Left kidney (tissue), 2 donors: ENCODE results near the gene TUFT1. TPM values are rescaled to one million over a fixed set of nuclear protein-coding genes. Genes with fewer than 3 reads are reported as not detected.
"Not testable (repeated sequence)": the region's sequence is repeated elsewhere in the genome, so short reads cannot be mapped to it uniquely, and the experiment has no call there.

Source experiments
- DNase-seq: peaks from one replicate; pipeline ENCODE4 v3.0.0-alpha.2; 2013
- polyA plus RNA-seq: library from polyadenylated mRNA; unstranded; fragments of 120-200 nt; gene quantifications from one replicate; pipeline ENCODE4 v1.2.1, GENCODE V29; 2013; ENCODE audit not compliant: insufficient read length

Gene TUFT1
- polyA plus RNA-seq, 1 donor: 10.5 TPM

DNA sequence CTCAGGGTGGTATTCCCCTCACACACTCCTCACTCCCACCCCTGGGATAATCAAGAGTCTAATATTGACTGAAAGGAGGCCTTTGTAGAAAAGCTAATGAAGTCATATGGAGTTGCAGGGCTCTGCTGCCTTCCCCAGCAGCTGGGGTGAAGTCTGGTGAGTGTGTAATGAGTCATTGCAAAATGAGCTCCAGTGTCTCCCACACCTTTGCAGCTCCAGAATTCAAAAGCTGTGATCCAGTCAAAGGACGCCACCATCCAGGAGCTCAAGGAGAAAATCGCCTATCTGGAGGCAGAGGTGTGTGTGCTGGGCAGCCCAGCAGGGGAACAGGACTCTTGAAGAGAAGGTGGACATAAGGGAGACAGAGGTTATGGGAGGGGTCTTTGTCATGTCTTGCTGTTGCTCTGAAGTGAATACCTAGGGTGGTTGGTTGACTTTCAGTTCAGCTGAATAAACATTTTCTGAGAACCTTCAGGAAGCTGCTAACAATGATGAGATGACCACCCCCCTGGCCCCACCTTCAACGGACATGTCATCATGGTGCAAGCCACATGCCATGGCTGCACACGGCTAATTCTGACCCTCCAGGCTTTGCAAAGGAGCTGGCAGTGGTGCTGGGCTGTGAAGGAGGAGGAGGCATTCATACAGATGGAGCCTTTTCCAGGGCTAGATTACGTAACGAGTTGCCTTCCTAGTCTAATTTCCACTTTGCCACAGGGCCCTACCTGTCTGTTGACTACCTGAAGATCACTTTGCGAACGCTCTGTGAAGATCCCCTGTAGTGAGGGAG, 39.5 kb downstream of the TUFT1 start:
- DNase-seq: no peak

DNA sequence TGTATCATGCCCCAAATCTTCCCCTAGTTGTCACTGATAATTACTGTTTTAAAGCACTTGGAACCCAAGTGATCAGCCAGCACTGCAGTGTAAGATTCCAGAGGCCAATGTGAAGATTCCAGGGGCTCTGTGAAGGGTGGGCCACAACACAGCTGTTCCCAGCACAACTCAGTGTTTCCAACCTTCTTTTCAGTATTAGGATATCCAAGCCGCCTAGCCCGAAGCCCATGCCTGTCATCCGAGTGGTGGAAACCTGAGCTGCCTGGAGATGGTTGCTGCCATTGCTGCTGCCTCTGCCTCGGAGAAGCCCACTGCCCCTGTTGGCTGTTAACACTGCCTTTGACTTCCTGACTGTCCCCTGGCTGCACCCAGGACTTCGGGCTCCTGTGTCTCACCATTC, 41.3 kb downstream of the TUFT1 start:
- peak; percentile 25 for DNase-seq

- no peak for DNase-seq
These were observed 41.8 kb downstream of the TUFT1 start for GRCh38 chr1:151581921-151582320.

- DNase-seq: no peak
These were observed 43.7 kb downstream of the TUFT1 start for GRCh38 chr1:151583796-151584195.

- no peak for DNase-seq
These were observed 44.2 kb downstream of the TUFT1 start for GRCh38 chr1:151584278-151584677.

GRCh38 chr1:151584780-151585179, 44.7 kb downstream of the TUFT1 start:
- no peak for DNase-seq

GRCh38 chr1:151585622-151586021, 45.5 kb downstream of the TUFT1 start:
- DNase-seq: peak; percentile 14

GRCh38 chr1:151590961-151591360, 50.9 kb downstream of the TUFT1 start:
- no peak for DNase-seq

DNA sequence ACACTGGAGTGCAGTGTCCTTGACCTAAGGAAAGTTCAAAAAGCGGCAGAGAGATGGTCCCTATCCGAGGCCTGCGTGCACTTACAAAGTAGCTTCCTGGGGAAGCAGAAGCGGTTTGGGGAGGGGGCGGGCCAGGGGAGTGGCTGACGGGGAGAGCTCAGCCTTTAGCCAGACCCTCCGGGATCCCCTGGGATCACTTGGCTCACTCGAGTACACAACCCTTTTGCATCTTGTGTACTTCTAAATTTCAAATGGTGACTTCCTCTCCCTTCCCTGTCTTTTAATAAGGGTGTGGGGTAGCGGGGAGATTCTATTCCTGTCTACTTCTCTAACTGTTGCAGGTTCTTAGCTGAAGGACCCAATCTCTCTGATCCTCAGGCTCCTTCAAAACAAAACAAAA, 53.6 kb downstream of the TUFT1 start:
- DNase-seq: no peak

DNA sequence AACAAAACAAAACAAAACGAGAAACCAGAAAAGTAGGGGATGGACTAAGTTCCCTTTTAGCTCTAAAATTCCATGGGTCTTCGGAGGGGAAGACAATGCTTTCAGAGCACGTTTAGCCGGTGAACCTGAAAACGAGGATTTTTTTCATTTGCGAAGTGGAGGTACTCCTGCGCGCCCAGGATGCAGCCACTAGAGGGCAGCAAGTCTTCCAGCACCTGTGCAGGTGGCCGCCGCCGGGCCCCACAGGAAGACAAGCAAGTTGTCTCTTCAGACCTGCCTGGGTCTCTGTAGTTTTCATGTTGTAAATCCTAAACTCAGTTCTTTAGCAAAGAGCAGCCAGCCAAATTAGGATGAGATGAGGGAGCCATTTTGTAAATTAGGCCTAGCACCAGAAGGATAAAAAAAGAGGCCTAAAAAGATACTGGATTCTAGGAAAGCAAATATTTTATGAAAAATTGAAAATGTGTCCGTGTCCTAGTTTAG, 54.1 kb downstream of the TUFT1 start:
- peak; percentile 68 for DNase-seq

- DNase-seq: no peak
These were observed 56.3 kb downstream of the TUFT1 start for GRCh38 chr1:151596166-151596953.

DNA sequence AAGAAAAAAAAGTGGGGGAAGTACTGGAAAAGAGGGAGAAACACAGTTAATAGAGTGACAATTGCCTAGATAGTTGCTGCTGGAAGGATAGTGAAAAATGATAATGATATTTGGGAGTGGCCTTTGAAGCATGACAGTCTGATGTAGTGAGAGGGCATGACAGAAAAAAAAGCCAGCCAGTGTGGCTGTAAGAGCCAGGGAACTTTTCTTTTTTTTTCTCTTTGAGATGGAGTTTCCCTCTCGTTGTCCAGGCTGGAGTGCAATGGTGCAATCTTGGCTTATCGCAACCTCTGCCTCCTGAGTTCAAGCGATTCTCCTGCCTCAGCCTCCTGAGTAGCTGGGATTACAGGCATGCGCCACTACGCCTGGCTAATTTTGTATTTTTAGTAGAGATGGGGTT, 62.4 kb downstream of the TUFT1 start:
- DNase-seq: not testable (repeated sequence)

GRCh38 chr1:151604291-151604690, 64.2 kb downstream of the TUFT1 start:
- no peak for DNase-seq

GRCh38 chr1:151606384-151606783, 66.3 kb downstream of the TUFT1 start:
- DNase-seq: no peak

DNA sequence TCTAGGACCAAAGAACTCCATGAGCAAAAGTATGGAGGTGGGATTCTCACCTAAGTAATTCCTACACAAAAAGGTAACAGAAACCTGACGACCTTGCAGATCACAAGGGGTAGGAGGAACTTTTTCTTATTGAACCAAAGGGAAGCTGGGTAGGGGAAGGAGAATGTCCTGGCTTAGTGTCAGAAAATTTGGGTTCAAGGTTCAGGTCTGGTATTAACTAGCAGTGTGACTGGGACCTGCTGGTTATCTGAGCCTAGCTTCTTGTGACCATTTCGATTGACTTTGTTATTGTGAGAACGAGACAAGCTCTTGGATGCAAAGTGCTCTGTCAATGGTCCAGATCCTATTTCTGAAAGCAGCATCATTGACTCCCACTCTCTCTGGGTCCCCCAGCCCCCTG, 66.7 kb downstream of the TUFT1 start:
- DNase-seq: no peak

DNA sequence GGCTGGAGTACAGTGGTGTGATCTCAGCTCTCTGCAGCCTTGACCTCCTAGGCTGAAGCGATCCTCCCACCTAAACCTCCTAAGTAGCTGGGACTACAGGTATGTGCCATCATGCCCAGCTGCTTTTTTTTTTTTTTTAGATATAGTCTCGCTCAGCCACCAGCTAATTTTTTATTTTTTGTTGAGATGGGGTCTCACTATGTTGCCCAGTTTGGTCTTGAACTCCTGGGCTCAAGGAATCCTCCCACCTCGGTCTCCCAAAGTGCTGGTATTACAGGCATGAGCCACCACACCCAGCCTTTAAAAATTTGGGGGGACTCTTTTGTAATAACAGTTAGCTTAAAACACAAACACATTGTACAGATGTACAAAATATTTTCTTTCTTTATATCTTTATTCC, 70.0 kb downstream of the TUFT1 start:
- DNase-seq: no peak

DNA sequence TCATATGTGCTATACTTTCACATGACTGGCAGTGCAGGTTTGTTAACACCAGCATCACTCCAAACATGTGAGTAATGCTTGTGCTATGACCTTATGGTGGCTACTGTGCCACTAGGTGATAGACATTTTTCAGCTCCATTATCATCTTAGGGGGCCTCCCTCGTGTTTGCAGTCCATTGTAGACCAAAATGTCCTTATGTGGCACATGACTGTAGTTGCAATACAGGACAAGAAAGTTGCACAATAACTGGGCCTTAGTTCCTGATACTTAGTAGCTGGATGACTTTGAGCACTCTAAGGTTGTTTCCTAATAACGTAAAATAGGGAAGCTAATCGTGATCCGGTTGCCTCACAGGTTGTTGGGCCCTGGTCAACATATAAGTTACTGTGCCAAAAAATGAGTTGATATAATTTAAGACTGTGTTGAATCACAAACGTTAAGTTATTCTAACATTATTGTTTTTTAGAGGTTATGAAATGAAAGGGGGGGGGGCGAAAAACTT, 71.2 kb downstream of the TUFT1 start:
- DNase-seq: no peak

DNA sequence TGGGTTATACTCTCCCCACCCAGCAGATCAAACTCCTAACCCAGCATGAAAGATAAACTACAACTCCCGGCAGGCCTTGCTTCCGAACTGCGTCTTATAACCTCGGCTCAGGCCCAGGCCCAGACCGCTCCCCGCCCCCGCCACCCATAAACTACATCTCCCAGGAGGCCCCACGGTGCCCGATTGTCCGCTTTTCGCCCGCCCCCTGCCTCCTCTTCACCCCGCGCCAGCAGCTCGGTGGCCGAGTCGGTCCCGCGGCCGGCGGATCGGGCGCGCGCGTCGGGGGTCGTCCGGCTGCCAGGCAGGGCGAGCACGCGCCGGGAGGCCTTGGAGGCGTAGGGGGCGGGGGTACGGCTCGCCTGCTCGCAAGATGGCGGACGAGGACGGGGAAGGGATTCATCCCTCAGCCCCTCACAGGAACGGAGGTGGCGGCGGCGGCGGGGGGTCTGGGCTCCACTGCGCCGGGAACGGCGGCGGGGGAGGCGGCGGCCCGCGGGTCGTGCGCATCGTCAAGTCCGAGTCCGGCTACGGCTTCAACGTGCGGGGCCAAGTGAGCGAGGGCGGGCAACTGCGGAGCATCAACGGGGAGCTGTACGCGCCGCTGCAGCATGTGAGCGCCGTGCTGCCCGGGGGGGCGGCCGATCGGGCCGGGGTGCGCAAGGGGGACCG, 71.9 kb downstream of the TUFT1 start, which contains the start of gene SNX27:
Gene SNX27, plus strand, starts transcription at position 219 of the 669 bp plus-strand sequence. Its CDS starts 152 bp downstream, at position 371.
- peak; percentile 92 for DNase-seq

- DNase-seq: no peak
These were observed 72.6 kb downstream of the TUFT1 start for GRCh38 chr1:151612501-151613281.

DNA sequence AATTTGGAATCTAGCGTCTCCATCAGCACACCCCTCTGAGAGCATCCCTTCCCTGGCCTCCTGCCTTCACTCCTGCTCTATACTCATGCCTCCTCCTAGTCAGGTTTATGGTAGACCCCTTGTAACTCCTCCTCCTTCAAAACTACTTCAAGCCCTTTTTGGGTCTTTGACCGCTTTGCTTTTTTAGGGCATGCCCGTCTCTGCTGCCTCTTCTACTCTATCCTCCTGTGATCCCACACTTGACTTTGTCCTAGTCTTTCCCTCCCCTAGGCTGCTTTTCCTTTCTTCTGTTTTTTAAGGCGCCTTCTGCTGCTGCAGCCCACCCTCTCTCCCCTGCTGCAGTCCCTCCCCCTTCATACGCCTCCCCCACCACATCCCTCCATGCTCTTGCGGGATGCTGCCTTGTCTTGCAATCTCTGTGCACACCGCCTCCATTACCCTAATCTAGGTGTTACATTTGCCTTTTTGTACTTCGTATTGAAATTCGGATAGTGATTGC, 73.2 kb downstream of the TUFT1 start:
- DNase-seq: no peak
